Adrenal gland (tissue), 5 donors: Measurements from ENCODE around the gene COL23A1.

Experiments used
- POLR2A ChIP-seq, 2 donors: fragments of 450-650 bp; IDR thresholded peaks; one replicate each; pipeline ENCODE4 v1.6.1; 2017; ENCODE audit warnings: antibody characterized with exemption in 2 of 2, mild to moderate bottlenecking in 2 of 2, moderate library complexity in 1 of 2
- TF ChIP-seq, protein P1 (sequence below), 6 experiments: fragments of 450-650 bp in 4 of 6; fragments of 200-600 bp in 2 of 6; sonication (generic) in 1 of 6; IDR thresholded peaks; 1 replicate in 5 of 6; 2 replicates in 1 of 6; pipeline versions ENCODE4 v1.5.1 to v1.8.0; 2016 to 2021; ENCODE audit warnings: antibody characterized with exemption in 6 of 6, mild to moderate bottlenecking in 2 of 6, moderate library complexity in 1 of 6
- donor health status: DM: no; HTN: no; CAD: no.

- TF ChIP-seq, protein P1, sequence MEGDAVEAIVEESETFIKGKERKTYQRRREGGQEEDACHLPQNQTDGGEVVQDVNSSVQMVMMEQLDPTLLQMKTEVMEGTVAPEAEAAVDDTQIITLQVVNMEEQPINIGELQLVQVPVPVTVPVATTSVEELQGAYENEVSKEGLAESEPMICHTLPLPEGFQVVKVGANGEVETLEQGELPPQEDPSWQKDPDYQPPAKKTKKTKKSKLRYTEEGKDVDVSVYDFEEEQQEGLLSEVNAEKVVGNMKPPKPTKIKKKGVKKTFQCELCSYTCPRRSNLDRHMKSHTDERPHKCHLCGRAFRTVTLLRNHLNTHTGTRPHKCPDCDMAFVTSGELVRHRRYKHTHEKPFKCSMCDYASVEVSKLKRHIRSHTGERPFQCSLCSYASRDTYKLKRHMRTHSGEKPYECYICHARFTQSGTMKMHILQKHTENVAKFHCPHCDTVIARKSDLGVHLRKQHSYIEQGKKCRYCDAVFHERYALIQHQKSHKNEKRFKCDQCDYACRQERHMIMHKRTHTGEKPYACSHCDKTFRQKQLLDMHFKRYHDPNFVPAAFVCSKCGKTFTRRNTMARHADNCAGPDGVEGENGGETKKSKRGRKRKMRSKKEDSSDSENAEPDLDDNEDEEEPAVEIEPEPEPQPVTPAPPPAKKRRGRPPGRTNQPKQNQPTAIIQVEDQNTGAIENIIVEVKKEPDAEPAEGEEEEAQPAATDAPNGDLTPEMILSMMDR (IDR thresholded peaks at IDR 0.05) = no peak
- TF ChIP-seq POLR2A (IDR thresholded peaks at IDR 0.05) = no peak
Observed at GRCh38 chr5:178542455-178542854, 47.7 kb downstream of the COL23A1 start.
